H9 (cell line): ENCODE results near the gene SENP8. TPM values are rescaled to one million over a fixed set of nuclear protein-coding genes. Genes with fewer than 3 reads are reported as not detected.

Source experiments
- DNase-seq: peaks from one replicate; pipeline ENCODE4 v3.0.0-alpha.2; 2017
- H2AFZ ChIP-seq: one replicate; pipeline ENCODE4 v1.6.1; 2013; ENCODE audit warnings: mild to moderate bottlenecking, low read length, control low read depth, moderate library complexity
- H2AK5ac ChIP-seq: 2 replicates; pipeline ENCODE4 v1.6.1; 2013; ENCODE audit warnings: low read length, control low read depth, mixed read lengths; ENCODE audit not compliant: insufficient read length
- H2BK120ac ChIP-seq: one replicate; pipeline ENCODE4 v1.6.1; 2013; ENCODE audit warnings: low read depth, mild to moderate bottlenecking, low read length, control low read depth, inconsistent platforms; ENCODE audit not compliant: poor library complexity, severe bottlenecking
- H2BK12ac ChIP-seq: 2 replicates; pipeline ENCODE4 v1.6.1; 2013; ENCODE audit warnings: low read length, control low read depth, mixed read lengths, low read depth; ENCODE audit not compliant: insufficient read length
- H2BK15ac ChIP-seq: 2 replicates; pipeline ENCODE4 v1.6.1; 2013; ENCODE audit warnings: low read depth, low read length, control low read depth
- H2BK20ac ChIP-seq: one replicate; pipeline ENCODE4 v1.6.1; 2013; ENCODE audit warnings: low read depth, mild to moderate bottlenecking, low read length, control low read depth, inconsistent platforms; ENCODE audit not compliant: poor library complexity, severe bottlenecking
- H2BK5ac ChIP-seq: 2 replicates; pipeline ENCODE4 v1.6.1; 2013; ENCODE audit warnings: low read length, control low read depth, mixed read lengths; ENCODE audit not compliant: insufficient read length
- H3K14ac ChIP-seq: 2 replicates; pipeline ENCODE4 v1.6.1; 2013; ENCODE audit warnings: low read length, control low read depth; ENCODE audit not compliant: insufficient read depth
- H3K18ac ChIP-seq: 2 replicates; pipeline ENCODE4 v1.6.1; 2013; ENCODE audit warnings: low read depth, mild to moderate bottlenecking, mixed read lengths, low read length, control low read depth; ENCODE audit not compliant: insufficient read length
- H3K23ac ChIP-seq: 2 replicates; pipeline ENCODE4 v1.6.1; 2013; ENCODE audit warnings: low read length, control low read depth, mixed read lengths, low read depth; ENCODE audit not compliant: insufficient read length
- H3K23me2 ChIP-seq: 2 replicates; pipeline ENCODE4 v1.6.1; 2013; ENCODE audit warnings: low read depth, mild to moderate bottlenecking, mixed read lengths, low read length, control low read depth; ENCODE audit not compliant: insufficient read length, poor library complexity, severe bottlenecking
- H3K27ac ChIP-seq: 2 replicates; pipeline ENCODE4 v1.5.1; 2013; ENCODE audit warnings: low read length, control low read depth, mixed read lengths, low read depth; ENCODE audit not compliant: insufficient read length
- H3K27me3 ChIP-seq: 2 replicates; pipeline ENCODE4 v1.6.1; 2013; ENCODE audit warnings: low read length, control low read depth, inconsistent platforms; ENCODE audit not compliant: insufficient read depth
- H3K4ac ChIP-seq: 2 replicates; pipeline ENCODE4 v1.6.1; 2013; ENCODE audit warnings: low read depth, mild to moderate bottlenecking, control low read depth, inconsistent platforms, low read length, moderate library complexity
- H3K4me1 ChIP-seq: 2 replicates; pipeline ENCODE4 v1.6.1; 2013; ENCODE audit warnings: low read length, control low read depth, inconsistent platforms; ENCODE audit not compliant: insufficient read depth
- H3K4me2 ChIP-seq: 2 replicates; pipeline ENCODE4 v1.6.1; 2013; ENCODE audit warnings: low read length, control low read depth, mixed read lengths; ENCODE audit not compliant: insufficient read length, insufficient read depth
- H3K56ac ChIP-seq: 2 replicates; pipeline ENCODE4 v1.6.1; 2013; ENCODE audit warnings: low read depth, mild to moderate bottlenecking, mixed read lengths, low read length, control low read depth; ENCODE audit not compliant: insufficient read length
- H3K79me1 ChIP-seq: 2 replicates; pipeline ENCODE4 v1.6.1; 2013; ENCODE audit warnings: low read depth, mild to moderate bottlenecking, moderate library complexity, low read length, control low read depth, inconsistent platforms; ENCODE audit not compliant: insufficient read depth, poor library complexity, severe bottlenecking
- H3K79me2 ChIP-seq: 2 replicates; pipeline ENCODE4 v1.6.1; 2013; ENCODE audit warnings: low read length, control low read depth, inconsistent platforms; ENCODE audit not compliant: insufficient read depth
- H3K9ac ChIP-seq: 2 replicates; pipeline ENCODE4 v1.6.1; 2013; ENCODE audit warnings: low read length, control low read depth, mixed read lengths; ENCODE audit not compliant: insufficient read length; ENCODE audit errors: extremely low read depth
- H3K9me3 ChIP-seq: one replicate; pipeline ENCODE4 v1.6.1; 2013; ENCODE audit warnings: low read depth, low read length, inconsistent platforms; ENCODE audit not compliant: control insufficient read depth
- H3T11ph ChIP-seq: one replicate; pipeline ENCODE4 v1.6.1; 2013; ENCODE audit warnings: mild to moderate bottlenecking, low read length, control low read depth, inconsistent platforms
- H4K20me1 ChIP-seq: one replicate; pipeline ENCODE4 v1.6.1; 2013; ENCODE audit not compliant: control insufficient read depth, insufficient read length, insufficient read depth
- H4K5ac ChIP-seq: 2 replicates; pipeline ENCODE4 v1.6.1; 2013; ENCODE audit warnings: low read depth, mild to moderate bottlenecking, mixed read lengths, low read length, control low read depth; ENCODE audit not compliant: insufficient read length
- H4K8ac ChIP-seq: replicated peaks from 2 replicates; pipeline ENCODE4 v1.6.1; 2013; ENCODE audit warnings: low read length, control low read depth, mixed read lengths, low read depth; ENCODE audit not compliant: insufficient read length
- H4K91ac ChIP-seq: 2 replicates; pipeline ENCODE4 v1.6.1; 2013; ENCODE audit warnings: low read depth, mild to moderate bottlenecking, moderate library complexity, mixed read lengths, low read length, control low read depth; ENCODE audit not compliant: insufficient read length
- H3K27ac Mint-ChIP-seq, 3 experiments: 2 replicates in 2 of 3; 3 replicates in 1 of 3; pipeline ENCODE4 v1.8.0; 2020 to 2021; ENCODE audit warnings: mixed read lengths in 3 of 3, mild to moderate bottlenecking in 1 of 3, moderate library complexity in 1 of 3
- H3K27me3 Mint-ChIP-seq: 2 replicates; pipeline ENCODE4 v1.8.0; 2021; ENCODE audit warnings: low read depth, mild to moderate bottlenecking, moderate library complexity, mixed read lengths
- H3K36me3 Mint-ChIP-seq, 3 experiments: 2 replicates in 2 of 3; 3 replicates in 1 of 3; pipeline ENCODE4 v1.8.0; 2020 to 2021; ENCODE audit warnings: low read depth in 3 of 3, mixed read lengths in 3 of 3; ENCODE audit not compliant: insufficient read depth in 1 of 3
- H3K4me1 Mint-ChIP-seq, 2 experiments: 2 replicates each; pipeline ENCODE4 v1.8.0; 2020; ENCODE audit warnings: mixed read lengths in 2 of 2
- H3K4me3 Mint-ChIP-seq, 2 experiments: 2 replicates in 1 of 2; 3 replicates in 1 of 2; pipeline ENCODE4 v1.8.0; 2020 to 2021; ENCODE audit warnings: mild to moderate bottlenecking in 2 of 2, mixed read lengths in 2 of 2, moderate library complexity in 1 of 2
- H3K9me3 Mint-ChIP-seq, 2 experiments: 2 replicates in 1 of 2; 3 replicates in 1 of 2; pipeline ENCODE4 v1.8.0; 2020; ENCODE audit warnings: mild to moderate bottlenecking in 2 of 2, mixed read lengths in 2 of 2, moderate library complexity in 1 of 2
- WGBS: extraction: QIAGEN DNeasy Blood & Tissue Kit; methylation state at CpG from one replicate; pipeline ENCODE4 v1.1.7; 2013; ENCODE audit warnings: missing lambda C conversion rate, low lambda C conversion rate, mixed read lengths; ENCODE audit not compliant: insufficient read length; ENCODE audit errors: extremely low coverage; 5-methylcytosine and 5-hydroxymethylcytosine counted together
- total RNA-seq: library from RNA; stranded (reverse); gene quantifications from 2 replicates; pipeline ENCODE4 v1.2.1, GENCODE V29; 2021
- TF ChIP-seq, protein P1 (sequence below): fragments of 200-600 bp; sonication (generic); conservative IDR thresholded peaks from 3 replicates; pipeline ENCODE4 v1.8.0; 2021; ENCODE audit warnings: antibody characterized with exemption, mild to moderate bottlenecking

The SENP8 gene
- total RNA-seq, 1 experiment from 2014 or later: 4.8 TPM

- Histone ChIP-seq H3K14ac (no peak overlapping the region), H2BK15ac (no peak overlapping the region), H3K27me3 (no peaks in the 10 kb centered on the region; the same call in 1 of the 2 replicates), H3K18ac (no peak overlapping the region), H3K27ac (no peak overlapping the region), H3K4ac (no peak overlapping the region), H2BK12ac (no peak overlapping the region), H3K56ac (no peak overlapping the region), H4K8ac (no peak overlapping the region), H2BK5ac (no peak overlapping the region), H3K79me2 (no peaks in the 10 kb centered on the region), H4K5ac (no peak overlapping the region), H2AK5ac (no peak overlapping the region), H3K4me2 (no peak overlapping the region), H3K9me3 (no peaks in the 10 kb centered on the region), H2AFZ (no peak overlapping the region), H4K20me1 (no peaks in the 10 kb centered on the region), H3T11ph (no peak overlapping the region), H3K23me2 (no peaks in the 10 kb centered on the region), H2BK20ac (no peak overlapping the region), H3K9ac (no peak overlapping the region), H3K4me1 (no peaks in the 10 kb centered on the region; the same call in 1 of the 2 replicates), H4K91ac (no peak overlapping the region), H3K79me1 (no peaks in the 10 kb centered on the region), H3K23ac (no peak overlapping the region), H2BK120ac (no peak overlapping the region)
- Mint-ChIP-seq H3K9me3 (no peaks in the 10 kb centered on the region), H3K27ac (peak overlapping the region in 1 of 3 experiments; percentile 55; a peak in 1 of 7 replicates), H3K27me3 (peaks cover 11% of the 10 kb centered on the region), H3K36me3 (no peaks in the 10 kb centered on the region), H3K4me1 (peaks cover 10% of the 10 kb centered on the region in 2 experiments), H3K4me3 (peak overlapping the region; percentile 18 to 29; a peak in 3 of 5 replicates)
- peak; percentile 84 for DNase-seq
- TF ChIP-seq, protein P1, sequence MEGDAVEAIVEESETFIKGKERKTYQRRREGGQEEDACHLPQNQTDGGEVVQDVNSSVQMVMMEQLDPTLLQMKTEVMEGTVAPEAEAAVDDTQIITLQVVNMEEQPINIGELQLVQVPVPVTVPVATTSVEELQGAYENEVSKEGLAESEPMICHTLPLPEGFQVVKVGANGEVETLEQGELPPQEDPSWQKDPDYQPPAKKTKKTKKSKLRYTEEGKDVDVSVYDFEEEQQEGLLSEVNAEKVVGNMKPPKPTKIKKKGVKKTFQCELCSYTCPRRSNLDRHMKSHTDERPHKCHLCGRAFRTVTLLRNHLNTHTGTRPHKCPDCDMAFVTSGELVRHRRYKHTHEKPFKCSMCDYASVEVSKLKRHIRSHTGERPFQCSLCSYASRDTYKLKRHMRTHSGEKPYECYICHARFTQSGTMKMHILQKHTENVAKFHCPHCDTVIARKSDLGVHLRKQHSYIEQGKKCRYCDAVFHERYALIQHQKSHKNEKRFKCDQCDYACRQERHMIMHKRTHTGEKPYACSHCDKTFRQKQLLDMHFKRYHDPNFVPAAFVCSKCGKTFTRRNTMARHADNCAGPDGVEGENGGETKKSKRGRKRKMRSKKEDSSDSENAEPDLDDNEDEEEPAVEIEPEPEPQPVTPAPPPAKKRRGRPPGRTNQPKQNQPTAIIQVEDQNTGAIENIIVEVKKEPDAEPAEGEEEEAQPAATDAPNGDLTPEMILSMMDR: peak; percentile 94
- no CpG with 5 or more reads among the region's 19 CpGs for WGBS
Measured at GRCh38 chr15:72155635-72156616, 37.7 kb downstream of the SENP8 start.
